Measurements from ENCODE around the gene OR1J1. TPM values are rescaled to one million over a fixed set of nuclear protein-coding genes. Genes with fewer than 3 reads are reported as not detected.

The OR1J1 gene
- total RNA-seq, 1 experiment from 2014 or later: not detected

Other genes with a start within 250 kb of the OR1J1 start
- not detected in 2 replicates for gene LHX6, start 249.0 kb downstream of the OR1J1 start, total RNA-seq (2014; rRNA removed; shearing (Covaris generic); ENCODE audit: low replicate concordance)
- 8.5 and 14.5 TPM in 2 replicates for gene RBM18, start 213.1 kb downstream of the OR1J1 start, total RNA-seq (2014; rRNA removed; shearing (Covaris generic); ENCODE audit: low replicate concordance)
- 36.3 and 67.3 TPM in 2 replicates for gene MRRF, start 213.0 kb downstream of the OR1J1 start, total RNA-seq (2014; rRNA removed; shearing (Covaris generic); ENCODE audit: low replicate concordance)
- 0.07 TPM in 1 of 2 replicates, not detected in the other for gene PTGS1, start 106.9 kb downstream of the OR1J1 start, total RNA-seq (2014; rRNA removed; shearing (Covaris generic); ENCODE audit: low replicate concordance)
- gene OR1J2, start 32.9 kb upstream of the OR1J1 start, total RNA-seq (2014; rRNA removed; shearing (Covaris generic); ENCODE audit: low replicate concordance): not detected in 2 replicates
- gene OR1J4, start 41.2 kb upstream of the OR1J1 start, total RNA-seq (2014; rRNA removed; shearing (Covaris generic); ENCODE audit: low replicate concordance): not detected in 2 replicates
- not detected in 2 replicates for gene OR1N1, start 49.4 kb upstream of the OR1J1 start, total RNA-seq (2014; rRNA removed; shearing (Covaris generic); ENCODE audit: low replicate concordance)
- not detected in 2 replicates for gene OR1N2, start 75.2 kb upstream of the OR1J1 start, total RNA-seq (2014; rRNA removed; shearing (Covaris generic); ENCODE audit: low replicate concordance)
- 0.40 TPM in 1 of 2 replicates, not detected in the other for gene OR1L8, start 105.5 kb upstream of the OR1J1 start, total RNA-seq (2014; rRNA removed; shearing (Covaris generic); ENCODE audit: low replicate concordance)
- not detected in 2 replicates for gene OR1Q1, start 136.8 kb upstream of the OR1J1 start, total RNA-seq (2014; rRNA removed; shearing (Covaris generic); ENCODE audit: low replicate concordance)
- gene OR1B1, start 179.7 kb upstream of the OR1J1 start, total RNA-seq (2014; rRNA removed; shearing (Covaris generic); ENCODE audit: low replicate concordance): not detected in 2 replicates
- not detected in 2 replicates for gene OR1L1, start 183.8 kb upstream of the OR1J1 start, total RNA-seq (2014; rRNA removed; shearing (Covaris generic); ENCODE audit: low replicate concordance)
- not detected in 2 replicates for gene OR1L3, start 197.2 kb upstream of the OR1J1 start, total RNA-seq (2014; rRNA removed; shearing (Covaris generic); ENCODE audit: low replicate concordance)
- 0.78 TPM in 1 of 2 replicates, not detected in the other for gene OR1L4, start 246.1 kb upstream of the OR1J1 start, total RNA-seq (2014; rRNA removed; shearing (Covaris generic); ENCODE audit: low replicate concordance)